PC-3 (cell line): ENCODE data around the gene FCN2. TPM values are rescaled to one million over a fixed set of nuclear protein-coding genes. Genes with fewer than 3 reads are reported as not detected.

Experiments used
- ATAC-seq: fragments of 200-7000 bp; cut with Tn5 transposase; 2 replicates; pipeline ENCODE4 v1.9.1; 2020; ENCODE audit warnings: mild to moderate bottlenecking, moderate library complexity
- BruUV-seq: library from RNA; stranded (reverse); fragments of 400-500 nt; replicated peaks from 2 replicates; lab custom pipeline; 2021; lab: Mats Ljungman, UMichigan
- CTCF ChIA-PET: fragments of 300-600 bp; sonication (Branson Sonifier 250); formaldehyde crosslinking; loops from one replicate; lab custom pipeline; 2022; ENCODE audit warnings: antibody characterized with exemption; lab: Charles Lee
- POLR2A ChIA-PET: fragments of 300-600 bp; sonication (Branson Sonifier 250); formaldehyde crosslinking; loops from one replicate; lab custom pipeline; 2022; ENCODE audit warnings: antibody characterized with exemption; ENCODE audit not compliant: unreplicated experiment; lab: Charles Lee
- DNase-seq: peaks from one replicate; pipeline ENCODE4 v3.0.0-alpha.2; 2015
- H2AFZ ChIP-seq: fragments of 300-600 bp; sonication (generic); 2 replicates; pipeline ENCODE4 v1.6.0; 2016; ENCODE audit warnings: antibody characterized with exemption, low read length
- H3F3A ChIP-seq: fragments of 300-600 bp; sonication (generic); one replicate; pipeline ENCODE4 v1.6.0; 2017; ENCODE audit warnings: antibody characterized with exemption, low read length, control low read depth, mild to moderate bottlenecking; ENCODE audit not compliant: unreplicated experiment
- H3K27ac ChIP-seq: fragments of 300-600 bp; sonication (generic); 2 replicates; pipeline ENCODE4 v1.5.1; 2016; ENCODE audit warnings: mild to moderate bottlenecking, low read length
- H3K27me3 ChIP-seq: fragments of 300-600 bp; sonication (generic); 2 replicates; pipeline ENCODE4 v1.6.1; 2016; ENCODE audit warnings: low read length, mixed read lengths
- H3K36me3 ChIP-seq: fragments of 300-600 bp; sonication (generic); 2 replicates; pipeline ENCODE4 v1.6.1; 2016; ENCODE audit warnings: low read depth, mixed run types, low read length, mixed read lengths
- H3K4me1 ChIP-seq: fragments of 300-600 bp; sonication (generic); 2 replicates; pipeline ENCODE4 v1.5.1; 2016; ENCODE audit warnings: low read length; ENCODE audit not compliant: insufficient read depth
- H3K4me2 ChIP-seq: fragments of 300-600 bp; sonication (generic); 2 replicates; pipeline ENCODE4 v1.6.0; 2016; ENCODE audit warnings: low read length
- H3K4me3 ChIP-seq: fragments of 300-600 bp; sonication (generic); 2 replicates; pipeline ENCODE4 v1.5.1; 2016; ENCODE audit warnings: mild to moderate bottlenecking, low read length, mixed read lengths
- H3K79me2 ChIP-seq: fragments of 300-600 bp; sonication (generic); 2 replicates; pipeline ENCODE4 v1.6.1; 2017; ENCODE audit warnings: low read length, mixed read lengths
- H3K9ac ChIP-seq: fragments of 300-600 bp; sonication (generic); 2 replicates; pipeline ENCODE4 v1.6.0; 2016; ENCODE audit warnings: mild to moderate bottlenecking, low read length
- H3K9me2 ChIP-seq: fragments of 300-600 bp; sonication (generic); replicated peaks from 2 replicates; pipeline ENCODE4 v1.6.1; 2016; ENCODE audit warnings: mixed run types, low read length, mixed read lengths
- H3K9me3 ChIP-seq: fragments of 300-600 bp; sonication (generic); 2 replicates; pipeline ENCODE4 v1.6.1; 2016; ENCODE audit warnings: low read length, mixed read lengths
- H4K20me1 ChIP-seq: fragments of 300-600 bp; sonication (generic); 2 replicates; pipeline ENCODE4 v1.6.1; 2016; ENCODE audit warnings: low read length, mixed read lengths
- EZH2 ChIP-seq: fragments of 300-600 bp; sonication (generic); IDR thresholded peaks from one replicate; pipeline ENCODE4 v1.6.1; 2017; ENCODE audit warnings: antibody characterized with exemption, mild to moderate bottlenecking, low read length; ENCODE audit not compliant: unreplicated experiment
- EZH2phosphoT487 ChIP-seq: fragments of 300-600 bp; sonication (generic); IDR thresholded peaks from 2 replicates; pipeline ENCODE4 v1.6.1; 2018; ENCODE audit warnings: mild to moderate bottlenecking, antibody characterized with exemption, low read length, borderline replicate concordance
- intact Hi-C: fragments of 100-400 bp; cut with micrococcal nuclease; formaldehyde crosslinking; loops from 2 replicates; pipeline ENCODE4 v1.9.0; 2023
- total RNA-seq: library from RNA; depleted of rRNA; stranded (reverse); fragments of >200 nt; gene quantifications from 2 replicates; pipeline ENCODE4 v1.2.3, GENCODE V29; 2014
- TF ChIP-seq, protein P1 (sequence below): fragments of 300-600 bp; sonication (generic); conservative IDR thresholded peaks from 2 replicates; pipeline ENCODE4 v1.5.1; 2017; ENCODE audit warnings: antibody characterized with exemption, low read depth, mild to moderate bottlenecking, low read length

The FCN2 gene
- total RNA-seq, 1 experiment from 2014 or later, result not detected

DNA sequence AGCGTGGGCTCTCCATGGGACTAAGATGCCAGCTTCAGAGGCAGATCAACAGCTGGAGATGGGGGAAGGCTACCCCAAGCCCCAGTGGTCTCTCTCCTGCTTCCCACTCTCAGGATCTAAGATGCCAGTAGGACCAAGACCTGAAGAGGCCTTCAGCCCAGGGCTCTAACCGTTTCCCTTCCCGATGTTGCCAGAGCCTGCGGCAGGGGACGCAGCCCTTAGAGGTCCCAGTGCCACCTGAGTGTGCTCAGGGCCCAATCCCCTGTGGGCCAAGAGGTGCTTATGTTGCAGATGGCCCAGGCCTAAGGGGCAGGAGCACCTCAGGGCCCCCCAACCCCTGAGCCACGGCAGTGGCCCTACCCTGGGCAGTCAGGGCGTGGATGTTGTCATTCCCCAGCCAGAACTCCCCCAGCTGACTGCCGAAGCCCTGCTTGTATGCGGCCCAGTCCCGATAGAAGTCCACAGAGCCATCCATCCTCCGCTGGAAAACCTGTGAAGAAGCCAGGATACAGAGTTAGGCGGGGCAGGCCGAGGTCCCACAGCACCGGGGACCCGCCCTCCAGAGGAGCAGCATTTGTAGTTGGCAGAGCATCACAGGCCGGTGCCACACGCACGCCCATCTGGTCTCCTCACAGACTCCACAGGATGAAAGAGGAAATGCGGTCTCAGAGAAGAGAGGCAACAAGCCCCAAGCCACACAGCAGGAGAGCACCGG lies 31.7 kb downstream of the FCN2 start:
- no TSS peak for BruUV-seq
- no peak for ATAC-seq
- no peak for DNase-seq
- no peaks in the 10 kb centered on the region for H3K36me3 ChIP-seq
- no peaks in the 10 kb centered on the region for H4K20me1 ChIP-seq
- H3F3A ChIP-seq, result no peaks in the 10 kb centered on the region
- no peaks in the 10 kb centered on the region for H3K9me2 ChIP-seq
- no peak overlapping the region for H3K9ac ChIP-seq
- ChIA-PET CTCF (no interaction called here), POLR2A (no interaction called here)
- TF ChIP-seq EZH2phosphoT487 (no peak), EZH2 (no peak)
- TF ChIP-seq, protein P1, sequence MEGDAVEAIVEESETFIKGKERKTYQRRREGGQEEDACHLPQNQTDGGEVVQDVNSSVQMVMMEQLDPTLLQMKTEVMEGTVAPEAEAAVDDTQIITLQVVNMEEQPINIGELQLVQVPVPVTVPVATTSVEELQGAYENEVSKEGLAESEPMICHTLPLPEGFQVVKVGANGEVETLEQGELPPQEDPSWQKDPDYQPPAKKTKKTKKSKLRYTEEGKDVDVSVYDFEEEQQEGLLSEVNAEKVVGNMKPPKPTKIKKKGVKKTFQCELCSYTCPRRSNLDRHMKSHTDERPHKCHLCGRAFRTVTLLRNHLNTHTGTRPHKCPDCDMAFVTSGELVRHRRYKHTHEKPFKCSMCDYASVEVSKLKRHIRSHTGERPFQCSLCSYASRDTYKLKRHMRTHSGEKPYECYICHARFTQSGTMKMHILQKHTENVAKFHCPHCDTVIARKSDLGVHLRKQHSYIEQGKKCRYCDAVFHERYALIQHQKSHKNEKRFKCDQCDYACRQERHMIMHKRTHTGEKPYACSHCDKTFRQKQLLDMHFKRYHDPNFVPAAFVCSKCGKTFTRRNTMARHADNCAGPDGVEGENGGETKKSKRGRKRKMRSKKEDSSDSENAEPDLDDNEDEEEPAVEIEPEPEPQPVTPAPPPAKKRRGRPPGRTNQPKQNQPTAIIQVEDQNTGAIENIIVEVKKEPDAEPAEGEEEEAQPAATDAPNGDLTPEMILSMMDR, result no peak
- no peaks in the 10 kb centered on the region for H3K4me1 ChIP-seq
- H3K27me3 ChIP-seq, result peaks cover 13% of the 10 kb centered on the region
- H3K27ac ChIP-seq, result no peak overlapping the region
- no peak overlapping the region for H3K4me2 ChIP-seq
- no peak overlapping the region for H2AFZ ChIP-seq
- intact Hi-C loops, result no loop called here
- no peak overlapping the region for H3K4me3 ChIP-seq
- H3K9me3 ChIP-seq, result no peaks in the 10 kb centered on the region
- no peaks in the 10 kb centered on the region for H3K79me2 ChIP-seq

DNA sequence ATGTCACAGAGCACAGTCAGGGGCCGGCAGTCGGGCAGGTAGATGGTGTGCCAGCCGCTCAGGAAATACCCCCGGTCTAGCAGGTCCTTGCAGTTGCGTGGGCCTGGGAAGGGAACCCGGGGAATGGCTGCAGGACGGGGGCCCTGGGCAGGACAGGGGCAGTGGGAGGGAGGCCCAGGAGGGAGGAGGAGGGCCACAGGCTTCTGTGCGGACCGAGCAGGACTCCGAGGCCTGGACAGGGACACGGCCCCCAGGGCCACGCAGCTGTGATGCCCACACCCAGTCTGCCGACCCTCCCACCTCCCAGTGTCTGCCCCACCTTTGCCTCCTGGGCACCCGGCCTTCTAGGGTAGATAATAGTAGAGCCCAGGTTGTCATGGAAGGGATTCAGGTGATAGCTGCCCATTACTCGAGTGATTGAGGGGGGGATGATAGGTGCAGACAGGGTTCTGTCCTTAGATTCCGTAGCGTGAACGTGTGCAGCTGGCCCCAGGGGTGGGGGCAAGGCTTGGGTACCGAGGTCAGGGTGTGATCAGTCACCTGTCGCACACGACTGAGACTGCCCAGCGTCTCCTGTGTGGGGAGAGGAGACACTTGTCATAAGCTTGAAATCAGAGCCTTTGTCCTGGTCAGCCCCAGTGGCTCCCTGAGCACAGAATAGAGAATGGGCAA lies 32.6 kb downstream of the FCN2 start:
- no TSS peak for BruUV-seq

More for the DNA sequence above, 32.6 kb downstream of the FCN2 start:
- Histone ChIP-seq H3K27me3 (peaks cover 15% of the 10 kb centered on the region), H3K4me2 (no peak overlapping the region), H3K9ac (no peak overlapping the region), H3K36me3 (no peaks in the 10 kb centered on the region), H3K27ac (no peak overlapping the region), H3K79me2 (no peaks in the 10 kb centered on the region), H3F3A (no peaks in the 10 kb centered on the region), H2AFZ (no peak overlapping the region), H4K20me1 (no peaks in the 10 kb centered on the region), H3K9me3 (no peaks in the 10 kb centered on the region), H3K9me2 (no peaks in the 10 kb centered on the region), H3K4me1 (no peaks in the 10 kb centered on the region), H3K4me3 (no peak overlapping the region)
- ChIA-PET POLR2A (no interaction called here), CTCF (no interaction called here)
- DNase-seq, result no peak
- TF ChIP-seq EZH2 (no peak), EZH2phosphoT487 (no peak)
- TF ChIP-seq, protein P1, result no peak
- no peak for ATAC-seq
- intact Hi-C loops, result no loop called here
